ENCODE data around the gene HDLBP.

HDLBP gene

DNA sequence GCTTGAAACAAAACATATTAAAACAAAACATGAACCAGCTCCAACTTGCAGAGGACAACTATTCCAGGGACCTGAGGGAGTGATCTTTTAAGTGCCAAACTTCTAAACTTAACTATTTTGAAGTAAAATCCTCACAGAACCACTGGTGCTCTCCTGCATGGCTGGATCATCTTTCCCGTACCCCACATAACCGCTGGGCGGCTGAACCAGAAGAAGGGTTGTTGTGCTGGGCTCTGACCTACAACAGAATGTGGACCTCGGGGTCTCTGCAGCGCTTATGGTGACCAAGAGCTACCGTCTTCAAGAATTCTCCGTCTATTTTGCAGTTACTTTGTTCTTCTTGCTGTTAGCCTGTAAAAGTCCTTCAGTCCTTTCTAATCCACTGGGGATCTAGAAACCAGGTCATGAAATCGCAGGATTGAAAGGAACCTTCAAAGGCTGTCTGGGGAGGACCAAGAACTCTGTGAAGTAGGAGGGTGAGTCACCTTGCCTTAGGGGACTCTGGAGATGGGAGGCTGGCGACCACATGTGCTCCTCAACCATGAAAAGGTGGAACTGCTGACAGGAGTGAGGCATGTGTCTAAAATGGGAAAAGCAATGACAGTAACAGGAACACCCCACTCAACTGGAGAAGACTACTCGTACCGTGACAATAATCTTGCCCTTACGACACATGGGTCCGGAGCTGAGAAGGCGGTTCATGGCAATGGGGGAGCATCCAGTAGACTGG, 46.6 kb downstream of the HDLBP start:
- TF ChIP-seq GATA3 (IDR thresholded peaks at IDR 0.05; ENCODE audit: low read depth, low read length) (no peak), GATA2 (IDR thresholded peaks at IDR 0.05; ENCODE audit: low read depth, low read length) (no peak)

DNA sequence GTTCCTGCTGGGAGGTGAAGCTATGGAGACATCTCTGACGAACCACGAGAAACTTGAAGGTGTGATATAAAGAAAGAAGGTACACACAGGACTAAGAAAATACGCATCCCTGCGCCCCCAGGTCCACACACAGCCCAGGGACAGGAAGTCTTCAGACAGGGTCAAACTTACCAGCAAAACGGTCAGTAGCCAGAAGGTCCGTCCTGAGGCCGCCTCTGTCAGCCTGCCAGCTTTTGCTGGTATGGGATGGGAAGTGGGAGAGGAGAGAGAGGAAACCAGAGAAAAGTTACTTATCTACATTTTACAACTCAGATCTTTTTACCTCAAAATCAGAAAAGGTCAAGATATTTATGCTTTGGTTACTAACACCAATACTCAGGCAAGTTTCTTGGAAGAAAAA, 47.2 kb downstream of the HDLBP start:
- TF ChIP-seq GATA2 (IDR thresholded peaks at IDR 0.05; ENCODE audit: low read depth, low read length) (no peak), GATA3 (IDR thresholded peaks at IDR 0.05; ENCODE audit: low read depth, low read length) (no peak)

DNA sequence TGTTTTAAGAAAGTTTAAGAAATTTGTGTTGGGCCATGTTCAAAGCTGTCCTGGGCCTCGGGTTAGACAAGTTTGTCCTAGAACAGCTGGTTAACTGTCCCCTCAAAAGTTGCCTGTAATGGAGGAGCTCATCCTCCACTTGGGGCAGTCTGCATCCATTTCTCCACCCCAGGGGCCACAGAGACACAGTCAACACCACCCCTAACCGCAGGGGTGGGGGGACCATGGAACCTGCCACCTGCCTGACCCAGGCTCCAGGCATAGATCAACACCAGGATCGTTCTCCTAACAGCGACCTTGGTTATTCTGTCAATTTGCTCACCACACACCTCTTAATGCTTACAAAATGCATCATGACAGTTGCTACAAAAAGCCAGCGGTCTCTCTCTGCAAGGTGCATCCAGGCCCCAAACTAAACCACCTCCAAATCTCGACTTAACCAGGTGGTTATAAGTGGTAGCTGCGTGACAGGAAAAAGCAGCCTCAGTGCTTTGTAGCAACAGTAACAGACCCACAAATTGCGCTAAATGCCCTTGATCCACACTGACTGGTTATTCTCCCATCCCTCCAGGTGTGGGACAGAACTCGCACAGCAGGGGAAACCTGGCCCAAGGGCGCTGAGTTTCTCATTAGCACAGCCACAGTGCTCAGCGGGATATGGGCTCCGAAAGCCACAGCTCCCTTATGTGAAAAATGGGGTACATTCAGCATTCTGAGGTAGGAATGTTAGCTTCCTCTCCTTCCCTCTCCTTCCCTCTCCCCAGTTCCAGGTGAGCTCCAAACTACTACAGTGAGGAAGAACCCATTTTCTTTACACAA, 48.0 kb downstream of the HDLBP start:
- TF ChIP-seq GATA3 (IDR thresholded peaks at IDR 0.05; ENCODE audit: low read depth, low read length) (no peak), GATA2 (IDR thresholded peaks at IDR 0.05; ENCODE audit: low read depth, low read length) (no peak)

DNA sequence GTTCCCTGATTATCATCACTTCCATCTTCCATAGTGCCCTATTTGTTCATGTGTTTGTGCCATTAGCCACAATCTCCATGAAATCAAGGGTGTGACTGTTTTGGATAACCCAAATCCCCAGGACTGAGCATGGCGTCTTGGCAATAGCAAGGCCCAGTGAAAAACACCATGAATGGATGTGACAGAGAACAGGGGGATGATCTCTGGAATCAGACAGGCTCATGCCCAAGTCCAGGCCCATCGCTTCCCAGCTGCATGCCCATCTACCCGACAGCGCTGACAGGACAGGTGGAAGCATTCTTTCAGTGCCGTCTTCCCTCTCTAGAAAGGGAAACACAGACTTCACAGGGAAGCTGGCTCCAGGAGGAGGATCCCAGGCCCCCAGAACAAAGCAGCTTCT, 50.0 kb downstream of the HDLBP start:
- TF ChIP-seq GATA3 (IDR thresholded peaks at IDR 0.05; ENCODE audit: low read depth, low read length) (no peak), GATA2 (IDR thresholded peaks at IDR 0.05; ENCODE audit: low read depth, low read length) (peak; percentile 59; the same call in 1 of the 2 replicates)

GRCh38 chr2:241263061-241263460, 52.4 kb downstream of the HDLBP start:
- TF ChIP-seq GATA3 (IDR thresholded peaks at IDR 0.05; ENCODE audit: low read depth, low read length) (no peak), GATA2 (IDR thresholded peaks at IDR 0.05; ENCODE audit: low read depth, low read length) (no peak)

- TF ChIP-seq GATA3 (IDR thresholded peaks at IDR 0.05; ENCODE audit: low read depth, low read length): no peak
- no peak for TF ChIP-seq GATA2 (IDR thresholded peaks at IDR 0.05; ENCODE audit: low read depth, low read length)
These were observed 53.8 kb downstream of the HDLBP start for GRCh38 chr2:241261628-241262027.

DNA sequence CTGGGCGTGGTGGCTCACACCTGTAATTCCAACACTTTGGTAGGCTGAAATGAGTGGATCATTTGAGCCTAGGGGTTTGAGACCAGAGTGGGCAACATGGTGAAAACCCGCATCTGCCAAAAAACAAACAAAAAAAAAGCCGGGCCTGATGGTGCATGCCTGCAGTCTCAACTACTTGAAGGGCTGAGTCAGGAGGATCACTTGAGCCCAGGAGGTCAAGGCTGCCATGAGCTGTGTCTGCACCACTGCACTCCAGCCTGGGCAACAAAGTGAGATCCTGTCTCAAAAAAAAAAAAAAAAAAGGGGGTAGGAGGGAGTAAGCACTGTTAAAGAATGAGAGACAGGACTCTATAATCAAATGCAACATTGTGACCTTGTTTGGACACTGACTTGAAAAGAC, 54.6 kb downstream of the HDLBP start:
- TF ChIP-seq GATA3 (IDR thresholded peaks at IDR 0.05; ENCODE audit: low read depth, low read length) (no peak), GATA2 (IDR thresholded peaks at IDR 0.05; ENCODE audit: low read depth, low read length) (no peak)

DNA sequence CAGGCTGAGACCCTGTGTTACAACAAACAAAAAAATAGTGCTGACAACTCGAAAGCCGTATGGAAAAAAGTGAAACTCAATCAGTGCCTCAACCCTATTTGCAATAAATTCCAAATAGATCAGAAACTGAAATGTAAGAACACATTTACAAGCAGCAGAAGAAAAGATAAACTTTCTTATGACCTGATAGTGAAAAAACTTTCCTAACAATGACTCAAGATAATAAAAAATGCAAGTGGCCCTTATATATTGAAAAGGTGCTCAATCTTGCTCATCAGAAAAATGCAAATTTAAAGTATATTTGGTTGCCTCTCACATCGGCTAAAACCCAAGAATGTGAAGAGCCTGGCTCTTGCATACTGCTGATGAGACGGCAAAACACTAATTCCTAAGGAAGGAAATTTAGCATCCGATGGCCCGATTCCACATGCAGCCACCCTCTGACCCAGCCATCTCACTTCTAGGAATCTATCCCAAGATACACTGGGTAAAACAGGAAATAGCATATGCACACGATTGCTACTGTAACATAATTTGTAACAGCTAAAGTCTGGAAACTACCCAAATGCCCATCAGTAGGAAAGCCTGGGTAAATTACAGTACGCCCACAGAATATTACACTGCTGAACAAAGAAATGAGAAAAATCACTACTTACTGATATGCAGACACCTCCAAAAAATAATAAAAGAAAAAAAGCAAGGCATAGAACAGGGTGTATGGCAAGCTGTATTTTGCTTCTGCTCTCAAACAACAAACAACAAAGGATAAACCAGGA, 56.8 kb downstream of the HDLBP start:
- TF ChIP-seq GATA2 (IDR thresholded peaks at IDR 0.05; ENCODE audit: low read depth, low read length): no peak
- no peak for TF ChIP-seq GATA3 (IDR thresholded peaks at IDR 0.05; ENCODE audit: low read depth, low read length)

GRCh38 chr2:241257419-241258032, 57.9 kb downstream of the HDLBP start:
- TF ChIP-seq GATA2 (IDR thresholded peaks at IDR 0.05; ENCODE audit: low read depth, low read length): no peak
- no peak for TF ChIP-seq GATA3 (IDR thresholded peaks at IDR 0.05; ENCODE audit: low read depth, low read length)

DNA sequence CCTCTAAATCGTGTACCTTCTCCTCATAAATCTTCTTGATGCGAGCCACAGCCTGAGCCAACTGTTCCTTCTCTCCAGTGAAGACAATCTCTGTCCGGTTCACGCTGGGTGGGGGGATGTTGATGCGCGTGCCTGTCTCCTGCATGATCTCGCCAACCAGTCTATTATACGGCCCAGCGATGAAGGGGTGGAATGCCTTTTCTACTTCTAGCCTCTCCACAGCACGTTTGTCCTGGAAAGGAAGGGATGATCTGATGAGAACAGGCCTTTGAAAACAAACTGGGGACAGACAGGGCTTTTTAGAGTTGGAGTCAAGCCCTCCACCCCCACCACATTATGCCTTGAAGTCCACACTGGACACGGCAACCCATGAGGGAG, 59.3 kb downstream of the HDLBP start:
- TF ChIP-seq GATA3 (IDR thresholded peaks at IDR 0.05; ENCODE audit: low read depth, low read length): no peak
- no peak for TF ChIP-seq GATA2 (IDR thresholded peaks at IDR 0.05; ENCODE audit: low read depth, low read length)

- TF ChIP-seq GATA3 (IDR thresholded peaks at IDR 0.05; ENCODE audit: low read depth, low read length) (no peak), GATA2 (IDR thresholded peaks at IDR 0.05; ENCODE audit: low read depth, low read length) (no peak)
These were observed 59.8 kb downstream of the HDLBP start for GRCh38 chr2:241255542-241256167.

- no peak for TF ChIP-seq GATA2 (IDR thresholded peaks at IDR 0.05; ENCODE audit: low read depth, low read length)
- no peak for TF ChIP-seq GATA3 (IDR thresholded peaks at IDR 0.05; ENCODE audit: low read depth, low read length)
These were observed 60.5 kb downstream of the HDLBP start for GRCh38 chr2:241254904-241255351.

DNA sequence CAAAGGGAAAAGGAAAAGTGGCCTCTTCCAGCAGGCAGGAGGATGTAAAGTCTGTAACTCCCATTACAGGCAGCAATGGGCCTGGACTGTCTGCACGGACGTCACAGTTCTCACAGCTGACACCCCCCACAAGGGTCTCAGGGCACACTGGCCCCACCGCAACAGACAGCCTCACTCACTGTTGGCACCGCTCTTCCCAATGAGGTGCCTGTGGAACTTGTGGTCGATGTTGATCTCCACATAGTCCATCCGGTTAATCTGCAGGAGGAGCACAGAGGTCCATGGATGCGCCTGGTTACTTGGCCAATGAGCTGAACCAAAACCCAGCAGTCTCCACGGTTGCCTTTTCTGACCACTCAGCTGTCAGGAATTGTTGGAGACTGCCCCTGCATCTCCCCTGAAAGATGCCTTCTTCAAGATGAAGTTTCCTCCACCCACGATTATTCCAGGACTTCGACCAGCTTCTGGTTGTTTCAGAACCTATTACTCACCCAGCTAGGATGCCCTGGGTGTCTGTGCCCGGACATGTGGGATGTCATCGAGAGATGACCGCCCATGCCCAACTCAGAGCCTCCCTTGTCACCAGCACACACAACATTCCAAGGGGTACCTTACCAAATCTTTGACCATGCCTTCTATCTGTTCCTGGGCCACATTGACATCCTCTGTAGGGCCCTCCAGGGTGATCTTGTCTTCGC, 62.5 kb downstream of the HDLBP start:
- no peak for TF ChIP-seq GATA3 (IDR thresholded peaks at IDR 0.05; ENCODE audit: low read depth, low read length)

Measured in SH-SY5Y (cell line).